Measurements from ENCODE around the gene ABCD1. TPM values are rescaled to one million over a fixed set of nuclear protein-coding genes. Genes with fewer than 3 reads are reported as not detected.
"Not testable (repeated sequence)": the region's sequence is repeated elsewhere in the genome, so short reads cannot be mapped to it uniquely, and the experiment has no call there.

ABCD1 gene
- total RNA-seq, 2 donors from 2014 or later, result 15.2 to 18.0 TPM

DNA sequence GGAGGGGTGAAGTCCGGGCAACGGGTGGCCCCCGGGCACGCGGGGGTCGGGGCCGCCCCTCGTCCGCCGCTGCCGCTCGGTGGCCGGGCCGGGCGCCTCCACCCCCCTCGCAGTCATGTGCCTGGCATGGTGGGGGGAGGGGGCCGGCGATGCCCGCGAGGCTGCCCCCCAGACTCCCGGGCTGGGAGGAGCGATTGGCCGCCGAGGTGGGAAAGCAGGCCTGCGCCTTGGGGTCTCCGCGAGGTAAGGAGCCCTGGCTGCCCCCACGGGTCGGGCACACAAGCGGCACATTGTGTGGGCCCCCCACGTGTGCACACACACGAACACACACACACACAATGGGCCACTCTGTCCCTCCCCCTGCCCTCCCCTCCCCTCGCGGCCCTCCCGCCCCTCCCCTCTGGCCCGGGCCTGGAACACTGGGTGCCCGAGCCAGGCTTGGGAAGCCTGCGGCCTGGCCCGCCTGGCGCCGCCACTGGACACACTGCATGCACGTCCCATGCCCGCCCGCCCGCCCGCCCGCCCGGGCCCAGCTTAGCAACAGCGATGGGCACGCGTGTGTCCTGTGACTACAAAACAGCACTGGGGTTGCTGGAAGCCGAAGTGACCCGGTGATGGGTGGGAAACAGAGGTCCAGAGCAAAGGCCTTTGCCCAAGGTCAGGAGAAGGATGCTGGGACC, 35.6 kb upstream of the ABCD1 start:
- DNase-seq (ENCODE audit: low spot score), result no peak
- no peaks in the 10 kb centered on the region for H3K27me3 ChIP-seq
- H3K4me1 ChIP-seq, result peaks cover 0 to 6% of the 10 kb centered on the region in 2 donors
- peak overlapping the region; percentile 72 to 88 for H3K27ac ChIP-seq
- TF ChIP-seq, protein P1, sequence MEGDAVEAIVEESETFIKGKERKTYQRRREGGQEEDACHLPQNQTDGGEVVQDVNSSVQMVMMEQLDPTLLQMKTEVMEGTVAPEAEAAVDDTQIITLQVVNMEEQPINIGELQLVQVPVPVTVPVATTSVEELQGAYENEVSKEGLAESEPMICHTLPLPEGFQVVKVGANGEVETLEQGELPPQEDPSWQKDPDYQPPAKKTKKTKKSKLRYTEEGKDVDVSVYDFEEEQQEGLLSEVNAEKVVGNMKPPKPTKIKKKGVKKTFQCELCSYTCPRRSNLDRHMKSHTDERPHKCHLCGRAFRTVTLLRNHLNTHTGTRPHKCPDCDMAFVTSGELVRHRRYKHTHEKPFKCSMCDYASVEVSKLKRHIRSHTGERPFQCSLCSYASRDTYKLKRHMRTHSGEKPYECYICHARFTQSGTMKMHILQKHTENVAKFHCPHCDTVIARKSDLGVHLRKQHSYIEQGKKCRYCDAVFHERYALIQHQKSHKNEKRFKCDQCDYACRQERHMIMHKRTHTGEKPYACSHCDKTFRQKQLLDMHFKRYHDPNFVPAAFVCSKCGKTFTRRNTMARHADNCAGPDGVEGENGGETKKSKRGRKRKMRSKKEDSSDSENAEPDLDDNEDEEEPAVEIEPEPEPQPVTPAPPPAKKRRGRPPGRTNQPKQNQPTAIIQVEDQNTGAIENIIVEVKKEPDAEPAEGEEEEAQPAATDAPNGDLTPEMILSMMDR (IDR thresholded peaks at IDR 0.05), result no peak
- no peaks in the 10 kb centered on the region for H3K9me3 ChIP-seq
- H3K36me3 ChIP-seq, result peaks cover 5% of the 10 kb centered on the region
- H3K4me3 ChIP-seq, result peak overlapping the region; percentile 45 to 55

DNA sequence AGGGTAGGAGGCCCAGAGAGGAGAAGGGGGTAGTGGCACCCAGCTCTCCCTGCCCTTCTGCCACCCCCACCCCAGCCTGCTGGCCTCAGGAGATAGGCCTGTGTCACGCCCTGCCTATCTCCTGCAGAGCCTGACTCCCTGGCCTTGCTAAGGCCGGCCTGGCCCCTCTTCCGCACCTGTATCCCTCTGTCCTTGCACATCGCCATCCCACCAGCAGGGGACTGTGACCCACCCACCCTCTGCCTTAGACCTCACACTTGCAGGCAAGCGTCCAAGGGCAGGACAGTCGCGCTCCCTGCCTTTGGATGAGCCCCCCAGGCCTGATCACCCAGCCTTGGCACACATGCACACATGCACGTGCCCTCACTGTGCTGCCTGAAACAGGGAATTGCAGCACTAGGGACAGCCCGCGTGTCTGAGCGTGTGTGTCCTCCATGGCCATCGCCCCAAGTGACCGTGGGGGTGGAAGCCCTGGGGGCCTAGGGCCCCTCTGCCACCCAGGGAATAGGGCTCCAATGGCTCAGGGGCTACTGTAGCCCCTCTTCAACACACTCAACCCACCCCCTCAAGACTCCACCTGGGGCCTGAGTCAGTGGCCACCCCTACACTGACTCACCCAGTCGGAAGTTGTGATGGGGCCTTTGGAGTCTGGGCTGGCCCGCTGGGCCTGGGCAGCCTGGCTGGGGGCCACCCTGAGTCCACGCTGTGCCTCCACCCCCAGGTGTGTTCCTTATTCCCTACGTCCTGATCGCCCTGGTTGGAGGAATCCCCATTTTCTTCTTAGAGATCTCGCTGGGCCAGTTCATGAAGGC, 34.8 kb upstream of the ABCD1 start:
- no peak for DNase-seq (ENCODE audit: low spot score)
- peaks cover 0 to 6% of the 10 kb centered on the region in 2 donors for H3K4me1 ChIP-seq
- peaks cover 10% of the 10 kb centered on the region for H3K36me3 ChIP-seq
- no peaks in the 10 kb centered on the region for H3K27me3 ChIP-seq
- TF ChIP-seq, protein P1 (IDR thresholded peaks at IDR 0.05), result no peak
- H3K9me3 ChIP-seq, result no peaks in the 10 kb centered on the region
- peak overlapping the region; percentile 45 to 55 for H3K4me3 ChIP-seq
- peak overlapping the region; percentile 72 to 88 for H3K27ac ChIP-seq

DNA sequence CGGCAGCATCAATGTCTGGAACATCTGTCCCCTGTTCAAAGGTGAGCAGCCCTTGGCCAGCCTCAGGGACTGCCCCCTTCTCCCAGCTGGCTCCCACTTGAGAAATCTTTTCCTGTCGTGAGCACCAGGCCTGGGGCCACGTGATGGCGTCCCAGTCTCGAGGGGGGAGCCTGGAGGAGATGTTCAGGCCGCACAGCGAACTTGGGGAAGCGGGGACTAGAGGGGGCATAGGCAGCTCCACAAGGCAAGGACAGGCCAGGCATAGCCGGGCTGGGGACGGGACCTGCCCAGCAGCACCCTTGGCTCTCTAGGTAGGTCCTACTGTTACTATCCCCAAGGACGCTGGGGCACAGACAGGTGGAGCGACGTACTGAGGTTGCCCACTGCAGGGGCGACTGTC, 34.2 kb upstream of the ABCD1 start:
- Histone ChIP-seq H3K27me3 (no peaks in the 10 kb centered on the region), H3K9me3 (no peaks in the 10 kb centered on the region), H3K27ac (peak overlapping the region; percentile 72 to 88), H3K4me1 (peaks cover 0 to 6% of the 10 kb centered on the region in 2 donors), H3K36me3 (peaks cover 11% of the 10 kb centered on the region), H3K4me3 (peak overlapping the region in 1 of 2 donors; percentile 55)
- DNase-seq (ENCODE audit: low spot score), result no peak
- TF ChIP-seq, protein P1 (IDR thresholded peaks at IDR 0.05), result no peak

- Histone ChIP-seq H3K36me3 (peaks cover 11% of the 10 kb centered on the region), H3K27ac (peak overlapping the region; percentile 72 to 88)
- H3K4me1 ChIP-seq; H3K27me3 ChIP-seq; DNase-seq (ENCODE audit: low spot score); H3K9me3 ChIP-seq; H3K4me3 ChIP-seq: not testable (repeated sequence)
Measured at GRCh38 chrX:153691032-153691827, 33.4 kb upstream of the ABCD1 start.

DNA sequence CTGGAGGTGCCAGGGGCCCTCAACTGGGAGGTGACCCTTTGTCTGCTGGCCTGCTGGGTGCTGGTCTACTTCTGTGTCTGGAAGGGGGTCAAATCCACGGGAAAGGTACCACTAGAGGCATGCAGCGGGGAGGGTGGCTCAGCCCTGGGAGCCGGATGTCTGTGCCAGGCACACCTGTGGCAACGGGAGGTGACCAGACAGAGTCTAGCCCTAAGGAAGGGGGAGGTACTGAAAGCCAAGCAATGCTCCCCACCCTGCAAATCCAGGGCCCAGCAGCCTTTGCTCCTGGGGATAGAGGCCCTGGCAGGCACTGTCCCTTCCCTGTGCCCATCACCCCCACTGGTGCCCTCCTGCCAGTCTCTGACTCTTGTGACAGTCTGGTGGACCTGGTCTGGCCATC, 32.7 kb upstream of the ABCD1 start:
- Histone ChIP-seq H3K4me1 (peaks cover 0 to 5% of the 10 kb centered on the region in 2 donors), H3K36me3 (peaks cover 11% of the 10 kb centered on the region), H3K4me3 (no peak overlapping the region), H3K9me3 (no peaks in the 10 kb centered on the region), H3K27me3 (no peaks in the 10 kb centered on the region), H3K27ac (peak overlapping the region in 1 of 2 donors; percentile 72)
- TF ChIP-seq, protein P1 (IDR thresholded peaks at IDR 0.05), result no peak
- no peak for DNase-seq (ENCODE audit: low spot score)

Data from right atrium auricular region (tissue), 2 donors.